IMR-90 (cell line): ENCODE results near the gene FUT7.

Source experiments
- BHLHE40 ChIP-seq: fragments of 150-350 bp; IDR thresholded peaks from 2 replicates; pipeline ENCODE4 v1.6.1; 2016; ENCODE audit warnings: mild to moderate bottlenecking, low read depth, low read length
- CEBPB ChIP-seq: IDR thresholded peaks from 2 replicates; pipeline ENCODE4 v1.6.1; 2012; ENCODE audit warnings: low read depth, low read length, improper control_type of control experiment
- CHD1 ChIP-seq: IDR thresholded peaks from 2 replicates; pipeline ENCODE4 v1.6.1; 2012; ENCODE audit warnings: low read depth, low read length, improper control_type of control experiment
- ELK1 ChIP-seq: fragments of 150-350 bp; IDR thresholded peaks from 2 replicates; pipeline ENCODE4 v1.6.1; 2016; ENCODE audit warnings: low read depth, mild to moderate bottlenecking, low read length, moderate library complexity, borderline replicate concordance
- FOS ChIP-seq: fragments of 150-350 bp; IDR thresholded peaks from 2 replicates; pipeline ENCODE4 v1.6.1; 2016; ENCODE audit warnings: low read depth, low read length
- MXI1 ChIP-seq: IDR thresholded peaks from 2 replicates; pipeline ENCODE4 v1.6.1; 2012; ENCODE audit warnings: low read depth, mild to moderate bottlenecking, low read length, moderate library complexity, borderline replicate concordance
- POLR2A ChIP-seq: IDR thresholded peaks from 2 replicates; pipeline ENCODE4 v1.6.1; 2012; ENCODE audit warnings: mild to moderate bottlenecking, low read depth, low read length
- RAD21 ChIP-seq: IDR thresholded peaks from 2 replicates; pipeline ENCODE4 v1.6.1; 2012; ENCODE audit warnings: low read length, improper control_type of control experiment
- RCOR1 ChIP-seq: IDR thresholded peaks from 2 replicates; pipeline ENCODE4 v1.6.1; 2012; ENCODE audit warnings: mild to moderate bottlenecking, low read length, improper control_type of control experiment; ENCODE audit not compliant: insufficient replicate concordance
- RFX5 ChIP-seq: IDR thresholded peaks from 2 replicates; pipeline ENCODE4 v1.8.0; 2012; ENCODE audit warnings: low read depth, mild to moderate bottlenecking, low read length, moderate library complexity
- SMC3 ChIP-seq: fragments of 150-350 bp; IDR thresholded peaks from 2 replicates; pipeline ENCODE4 v1.6.1; 2016; ENCODE audit warnings: low read depth, mild to moderate bottlenecking, antibody characterized with exemption, low read length, moderate library complexity
- TF ChIP-seq, protein P1 (sequence below): conservative IDR thresholded peaks from 2 replicates; pipeline ENCODE4 v1.5.1; 2012; ENCODE audit warnings: mild to moderate bottlenecking, low read depth, low read length, improper control_type of control experiment
- TF ChIP-seq, protein P2 (sequence below): fragments of 150-350 bp; IDR thresholded peaks from 2 replicates; pipeline ENCODE4 v1.6.1; 2017; ENCODE audit warnings: mild to moderate bottlenecking, antibody characterized with exemption, low read length, low read depth

- TF ChIP-seq, protein P1, sequence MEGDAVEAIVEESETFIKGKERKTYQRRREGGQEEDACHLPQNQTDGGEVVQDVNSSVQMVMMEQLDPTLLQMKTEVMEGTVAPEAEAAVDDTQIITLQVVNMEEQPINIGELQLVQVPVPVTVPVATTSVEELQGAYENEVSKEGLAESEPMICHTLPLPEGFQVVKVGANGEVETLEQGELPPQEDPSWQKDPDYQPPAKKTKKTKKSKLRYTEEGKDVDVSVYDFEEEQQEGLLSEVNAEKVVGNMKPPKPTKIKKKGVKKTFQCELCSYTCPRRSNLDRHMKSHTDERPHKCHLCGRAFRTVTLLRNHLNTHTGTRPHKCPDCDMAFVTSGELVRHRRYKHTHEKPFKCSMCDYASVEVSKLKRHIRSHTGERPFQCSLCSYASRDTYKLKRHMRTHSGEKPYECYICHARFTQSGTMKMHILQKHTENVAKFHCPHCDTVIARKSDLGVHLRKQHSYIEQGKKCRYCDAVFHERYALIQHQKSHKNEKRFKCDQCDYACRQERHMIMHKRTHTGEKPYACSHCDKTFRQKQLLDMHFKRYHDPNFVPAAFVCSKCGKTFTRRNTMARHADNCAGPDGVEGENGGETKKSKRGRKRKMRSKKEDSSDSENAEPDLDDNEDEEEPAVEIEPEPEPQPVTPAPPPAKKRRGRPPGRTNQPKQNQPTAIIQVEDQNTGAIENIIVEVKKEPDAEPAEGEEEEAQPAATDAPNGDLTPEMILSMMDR: no peak
- TF ChIP-seq BHLHE40 (no peak), RAD21 (no peak), POLR2A (no peak), FOS (no peak), MXI1 (no peak), CHD1 (no peak), CEBPB (no peak), ELK1 (no peak), RCOR1 (no peak), RFX5 (no peak), SMC3 (no peak)
- TF ChIP-seq, protein P2, sequence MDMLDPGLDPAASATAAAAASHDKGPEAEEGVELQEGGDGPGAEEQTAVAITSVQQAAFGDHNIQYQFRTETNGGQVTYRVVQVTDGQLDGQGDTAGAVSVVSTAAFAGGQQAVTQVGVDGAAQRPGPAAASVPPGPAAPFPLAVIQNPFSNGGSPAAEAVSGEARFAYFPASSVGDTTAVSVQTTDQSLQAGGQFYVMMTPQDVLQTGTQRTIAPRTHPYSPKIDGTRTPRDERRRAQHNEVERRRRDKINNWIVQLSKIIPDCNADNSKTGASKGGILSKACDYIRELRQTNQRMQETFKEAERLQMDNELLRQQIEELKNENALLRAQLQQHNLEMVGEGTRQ: no peak
These were observed 8.7 kb downstream of the FUT7 start for GRCh38 chr9:137023157-137023556.
